HG03439 (cell line): ENCODE measurements around the gene PLEKHA1.

Experiments used
- ATAC-seq: cut with Tn5 transposase; IDR thresholded peaks from one replicate; pipeline ENCODE4 v1.9.1; 2021; ENCODE audit warnings: mild to moderate bottlenecking, moderate library complexity; ENCODE audit not compliant: unreplicated experiment

Gene PLEKHA1

DNA sequence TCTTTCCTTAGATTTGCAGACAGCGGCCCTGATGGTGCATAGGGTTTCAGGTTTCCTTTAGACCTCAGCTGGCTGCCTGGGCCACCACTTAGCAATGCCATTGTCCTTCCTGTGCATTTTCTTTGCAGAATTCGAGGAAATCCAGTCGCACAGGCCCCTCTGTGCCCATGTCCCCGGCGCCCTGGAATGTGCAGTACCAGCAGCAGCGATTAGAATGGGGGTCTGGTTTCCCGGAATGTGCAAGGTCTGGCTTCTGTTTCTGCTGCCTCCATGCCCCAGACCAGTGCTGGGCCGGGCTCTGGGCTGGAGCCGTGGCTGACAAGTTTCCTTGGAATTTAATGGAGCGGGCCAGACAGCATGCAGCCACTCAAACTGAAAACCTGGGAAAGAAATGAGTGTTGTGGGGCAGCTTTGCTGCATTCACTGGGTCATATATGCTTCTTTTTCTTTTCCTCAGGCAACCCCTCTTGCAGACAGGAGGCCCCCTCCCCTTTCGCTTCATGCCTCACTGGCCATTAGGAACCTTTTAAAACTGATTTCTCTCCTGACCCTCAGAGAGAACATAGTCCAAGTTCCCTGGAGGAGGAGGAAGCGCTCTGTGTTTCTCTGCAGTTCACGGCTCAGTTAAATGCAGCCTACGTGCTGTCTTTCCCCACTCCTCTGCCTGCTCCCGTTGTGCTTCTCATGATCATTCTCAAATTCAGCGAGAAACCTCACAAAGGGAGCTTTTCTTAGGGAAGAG is 101.3 kb downstream of the PLEKHA1 start:
- ATAC-seq: no peak

DNA sequence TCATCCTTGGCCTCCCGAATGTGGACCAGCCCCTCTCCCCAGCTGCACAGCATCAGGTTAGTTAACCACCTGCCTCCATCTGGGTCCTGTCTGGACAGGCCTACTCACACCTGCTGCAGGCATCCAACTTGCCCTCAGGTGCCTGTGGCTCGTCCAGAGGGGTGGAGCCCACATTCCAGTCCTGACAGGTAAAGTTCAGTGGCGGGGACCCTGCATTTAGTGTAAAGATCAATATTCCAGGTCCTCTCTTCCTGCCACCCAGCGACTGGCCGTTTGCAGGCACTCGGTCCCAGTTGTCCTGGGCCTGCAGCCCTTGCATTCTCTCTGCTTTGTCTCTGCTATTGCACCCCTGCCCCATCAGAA is 101.8 kb downstream of the PLEKHA1 start:
- no peak for ATAC-seq

DNA sequence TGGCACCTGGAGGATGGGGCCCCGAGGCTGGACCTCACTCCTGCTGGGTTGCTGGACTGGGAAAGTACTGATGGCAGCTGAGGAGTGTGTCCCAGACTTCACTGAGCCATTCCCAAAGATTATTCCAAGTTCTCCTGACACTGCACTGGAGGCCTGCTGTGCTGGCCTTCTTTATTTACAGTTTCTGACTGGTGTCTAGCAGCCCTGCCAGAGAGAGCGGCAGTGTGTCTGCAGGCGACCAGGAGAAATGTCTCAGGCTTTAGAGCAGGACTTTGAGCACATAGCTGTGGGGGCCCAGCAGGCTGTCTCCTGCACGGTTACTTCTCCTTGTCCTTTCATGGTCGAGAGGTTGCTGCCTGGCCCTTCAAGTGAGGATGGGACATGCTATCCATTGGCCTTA is 102.9 kb downstream of the PLEKHA1 start:
- ATAC-seq: no peak

DNA sequence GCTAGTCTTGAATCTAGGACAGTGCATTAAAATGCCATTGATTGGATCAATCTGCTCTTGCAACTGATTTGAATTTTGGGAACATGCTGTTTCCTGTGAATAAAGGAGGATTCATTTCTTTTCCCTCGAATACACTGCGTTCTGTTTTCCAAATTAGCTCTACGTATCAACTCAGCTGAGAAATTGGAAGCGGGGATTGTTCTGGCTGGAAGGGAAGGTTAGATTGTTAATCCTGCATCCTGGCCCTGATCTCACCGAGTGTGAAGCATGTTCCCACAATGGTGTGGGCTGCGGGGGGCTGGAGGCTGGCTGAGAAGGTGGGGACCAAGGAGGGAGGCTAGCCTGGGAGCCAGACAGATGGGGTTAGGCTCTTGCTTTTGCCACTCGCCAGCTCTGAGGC is 104.5 kb downstream of the PLEKHA1 start:
- ATAC-seq: no peak

GRCh38 chr10:122480146-122480833 is 105.8 kb downstream of the PLEKHA1 start:
- ATAC-seq: no peak

DNA sequence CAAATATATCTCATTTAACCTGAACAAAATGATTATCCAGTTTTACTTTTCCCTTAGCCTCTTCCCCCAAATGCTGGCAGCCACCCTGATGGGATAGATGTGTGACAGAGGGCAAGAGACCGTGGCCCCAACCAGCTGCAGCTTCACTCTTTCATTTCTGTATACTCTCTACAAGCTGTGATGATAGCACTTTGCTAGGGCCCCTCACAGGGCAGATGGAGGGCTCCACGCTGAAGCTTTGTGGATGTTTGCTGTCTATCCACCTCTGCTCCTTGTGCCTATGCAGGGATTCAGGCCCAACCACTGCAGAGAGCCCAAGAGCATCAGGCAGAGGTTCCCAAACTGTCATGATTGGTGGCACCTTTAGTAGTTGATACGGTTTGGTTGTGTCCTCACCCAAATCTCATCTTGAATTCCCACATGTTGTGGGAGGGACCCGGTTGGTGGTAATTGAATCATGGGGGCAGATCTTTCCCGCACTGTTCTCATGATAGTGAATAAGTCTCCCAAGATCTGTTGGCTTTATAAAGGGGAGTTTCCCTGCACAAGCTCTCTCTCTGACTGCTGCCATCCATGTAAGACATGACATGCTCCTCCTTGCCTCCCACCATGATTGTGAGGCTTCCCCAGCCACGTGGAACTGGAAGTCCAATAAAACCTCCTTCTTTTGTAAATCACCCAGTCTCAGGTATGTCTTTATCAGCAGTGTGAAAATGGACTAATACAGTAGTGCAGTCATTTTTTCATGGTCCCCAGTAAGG is 107.0 kb downstream of the PLEKHA1 start:
- no peak for ATAC-seq
